Stimulated activated CD4-positive, alpha-beta T cell treated with anti-CD3 and anti-CD28 coated beads, Interleukin-1b, Interleukin-23, amount 100 ng/mL, for 24 hours (primary cell): Measurements from ENCODE around the gene SRRM3.
"Not testable (repeated sequence)": the region's sequence is repeated elsewhere in the genome, so short reads cannot be mapped to it uniquely, and the experiment has no call there.

Experiments used
- DNase-seq, 4 experiments: peaks; one replicate each; pipeline ENCODE4 v3.0.0-alpha.2; 2020; ENCODE audit warnings: low read depth in 4 of 4, low spot score in 1 of 4

SRRM3 gene

DNA sequence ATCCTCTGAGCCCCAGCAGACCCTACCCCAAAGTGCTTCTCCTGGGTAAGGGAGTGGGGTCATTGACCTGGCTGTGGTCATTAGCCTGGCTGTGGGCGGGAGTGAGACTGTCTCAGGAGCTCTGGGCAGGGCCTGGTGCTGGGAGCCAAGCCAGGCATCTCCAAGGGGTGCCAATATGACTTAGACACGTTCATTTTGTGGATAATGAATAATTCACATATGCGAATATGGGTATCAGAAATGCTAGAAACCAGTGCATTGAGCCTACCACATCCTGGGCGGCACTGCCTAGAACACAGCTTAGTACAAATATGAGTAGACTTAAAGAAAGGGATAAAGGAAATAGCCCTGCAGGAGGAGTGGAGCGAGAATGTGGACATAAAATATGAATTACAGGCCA lies 14.4 kb upstream of the SRRM3 start:
- no peak for DNase-seq

DNA sequence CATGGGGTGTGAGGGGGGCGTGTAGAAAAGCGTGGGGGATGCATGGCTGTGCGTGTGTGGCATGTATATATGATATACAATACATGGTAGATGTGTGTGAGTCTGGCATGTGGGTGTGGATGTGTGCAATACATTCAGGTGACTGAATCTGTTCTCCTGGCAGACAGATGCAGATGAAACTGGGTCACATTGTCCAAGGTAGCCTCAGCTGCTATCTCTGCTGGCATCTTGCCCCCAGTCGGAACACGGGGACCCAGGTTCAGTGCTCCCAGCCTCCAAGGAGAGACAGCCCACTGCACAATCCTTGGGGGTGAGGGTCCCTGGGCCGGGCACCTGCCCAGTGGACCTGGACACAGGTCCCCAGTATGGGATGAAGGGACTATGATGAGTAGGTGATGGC lies 12.4 kb upstream of the SRRM3 start:
- DNase-seq = no peak

DNA sequence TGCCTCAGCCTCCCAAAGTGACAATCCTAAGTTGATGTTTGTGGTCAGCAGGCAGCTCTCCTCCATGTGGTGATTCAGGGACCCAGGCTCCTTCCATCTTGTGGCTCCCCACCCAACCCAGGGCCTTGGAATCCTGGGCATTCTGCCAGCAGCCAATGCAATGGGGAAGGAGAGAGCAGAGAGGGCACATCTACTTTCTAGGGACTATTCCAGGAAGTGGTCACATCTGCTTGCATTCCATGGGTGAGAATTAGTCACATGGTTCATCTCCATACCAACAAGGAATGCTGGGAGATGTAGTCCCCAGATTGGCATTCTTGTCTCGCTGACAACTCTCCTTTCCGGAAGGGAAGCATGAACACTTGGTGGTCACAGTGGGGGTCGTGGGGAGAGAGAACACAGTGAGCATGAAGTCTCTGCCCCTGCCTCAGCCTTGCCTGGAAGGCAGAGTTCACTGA lies 9.9 kb upstream of the SRRM3 start:
- no peak for DNase-seq

DNA sequence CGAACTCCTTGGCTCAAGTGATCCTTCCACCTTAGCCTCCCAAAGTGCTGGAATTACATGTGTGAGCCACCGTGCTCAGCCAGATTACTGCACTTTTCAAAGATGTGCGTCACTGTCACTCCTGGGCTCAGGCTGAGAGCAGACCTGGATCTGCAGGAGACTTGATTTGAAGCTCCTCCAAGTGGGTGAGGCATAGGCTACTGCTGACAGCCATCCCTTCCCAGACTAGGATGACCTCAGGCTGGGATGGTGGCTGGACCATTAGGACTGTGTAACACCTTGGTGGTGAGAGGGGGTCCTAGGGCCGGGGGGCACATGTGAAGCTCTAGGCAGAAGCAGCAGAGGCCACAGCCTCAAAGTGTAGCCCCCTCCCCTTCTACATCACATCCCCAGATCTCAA lies 8.2 kb upstream of the SRRM3 start:
- no peak for DNase-seq

DNA sequence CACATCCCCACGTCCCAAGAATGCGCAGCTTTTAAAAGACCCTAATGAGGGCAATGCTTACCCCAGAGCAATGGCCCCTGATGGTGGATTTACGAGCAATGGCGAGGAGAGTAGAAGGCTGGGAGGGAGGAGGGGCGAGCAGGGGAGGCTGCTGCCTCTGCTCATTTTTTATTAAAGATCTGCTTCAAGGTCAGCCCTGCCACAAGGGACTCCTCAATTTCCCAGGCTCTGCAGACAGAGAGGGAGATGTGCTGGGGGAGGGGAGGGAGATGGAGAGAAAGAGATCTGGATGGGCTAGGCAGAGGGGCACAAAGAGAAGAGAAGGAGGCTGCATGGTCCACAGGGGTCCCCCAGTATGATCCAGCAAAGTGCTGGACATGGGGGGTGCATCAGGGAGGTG lies 7.8 kb upstream of the SRRM3 start:
- no peak for DNase-seq

DNA sequence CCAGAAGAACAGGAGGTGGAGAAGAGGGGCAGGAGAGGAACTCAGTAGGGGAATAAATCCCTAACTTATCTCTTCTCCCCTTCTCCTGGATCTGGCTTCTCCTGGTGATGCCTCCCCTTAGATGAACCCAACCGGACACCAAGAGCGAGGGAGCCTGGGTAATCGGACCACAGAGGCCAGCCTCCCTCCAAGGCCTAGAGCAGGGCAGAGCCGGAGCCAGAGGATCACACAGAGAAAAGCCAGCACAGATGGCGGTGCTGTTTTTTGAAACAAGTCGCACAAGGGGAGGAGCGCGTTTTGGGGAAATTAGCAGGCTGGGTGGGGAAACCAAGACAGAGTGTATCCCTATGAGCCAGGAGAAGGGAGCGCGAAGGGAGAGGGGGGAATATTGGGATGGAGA lies 4.9 kb upstream of the SRRM3 start:
- DNase-seq = no peak

DNA sequence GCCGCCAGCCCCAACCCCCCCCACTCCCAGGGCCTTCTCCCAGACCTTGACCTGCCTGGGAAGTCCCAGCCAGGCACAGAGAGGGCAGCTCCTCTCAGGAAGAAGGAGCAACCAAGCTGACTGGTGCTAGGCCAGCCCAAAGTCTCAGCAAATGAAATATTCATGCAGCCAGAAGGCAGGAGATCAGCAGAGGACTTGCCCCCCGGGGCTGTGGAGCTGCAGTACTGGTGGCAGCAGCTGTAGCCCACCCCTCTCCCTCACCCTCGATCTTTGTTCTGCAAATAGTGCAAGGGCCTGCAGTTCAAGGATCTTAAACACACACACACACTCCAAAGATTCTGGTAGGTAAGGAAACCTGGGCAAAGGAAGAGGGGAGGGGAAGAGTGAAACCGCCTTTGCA lies 3.5 kb upstream of the SRRM3 start:
- DNase-seq = no peak

DNA sequence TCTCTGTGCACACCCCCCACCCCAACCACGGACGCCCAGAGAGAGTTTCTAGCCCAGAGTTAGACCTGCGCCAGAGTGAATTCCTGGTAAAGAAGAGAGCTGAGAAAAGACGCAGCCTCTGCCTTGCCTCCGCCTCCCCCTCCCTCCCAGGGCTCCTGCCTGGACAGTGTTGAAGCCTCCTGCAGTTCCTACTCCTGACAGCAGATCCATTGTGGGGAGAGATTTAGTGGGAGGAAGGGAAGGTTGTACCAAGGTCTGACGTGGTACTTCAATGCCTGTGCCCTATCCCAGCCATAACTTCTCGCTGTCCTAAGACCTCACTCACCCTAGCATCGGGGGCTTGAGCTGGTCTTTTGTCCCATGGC lies 952 bp downstream of the SRRM3 start:
- DNase-seq = no peak

DNA sequence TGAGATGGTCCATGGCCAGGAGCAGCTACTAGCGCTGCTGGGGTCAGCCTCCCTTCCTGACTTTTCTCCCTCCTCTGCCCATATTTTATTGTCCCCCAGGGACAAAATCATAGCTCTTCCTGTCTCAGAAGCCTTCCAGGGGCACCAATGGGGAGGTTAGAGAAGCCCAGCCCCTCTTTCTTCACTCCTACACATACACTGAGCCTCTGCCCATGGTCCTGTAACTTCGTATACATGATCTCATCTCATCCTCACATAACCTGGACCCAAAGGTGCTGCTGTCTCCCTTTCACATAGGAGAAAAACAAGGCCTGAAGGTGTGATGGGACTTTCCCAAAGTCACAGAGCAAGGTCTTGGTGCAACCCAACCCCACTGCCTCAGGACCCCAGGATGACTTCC lies 2.5 kb downstream of the SRRM3 start:
- DNase-seq = no peak

DNA sequence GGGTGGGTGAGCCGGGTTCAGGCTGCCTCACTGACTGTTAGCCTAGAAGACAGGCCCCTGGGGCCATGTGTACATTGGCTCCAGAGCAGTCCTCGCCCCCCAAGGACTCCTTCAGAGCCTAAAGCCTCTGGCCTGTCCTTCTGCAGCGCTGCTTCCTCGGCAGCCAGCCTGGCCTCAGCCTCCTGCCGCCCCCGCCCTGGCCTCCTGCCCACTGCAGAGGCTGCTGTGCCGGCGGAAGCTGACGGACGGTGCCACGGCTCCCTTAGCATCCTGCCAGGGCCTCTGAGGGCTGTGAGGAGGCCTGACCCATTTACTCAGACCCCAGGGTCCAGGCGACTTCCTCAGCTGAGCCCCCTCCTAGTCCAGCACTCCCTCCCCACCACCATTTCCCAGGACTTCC lies 4.9 kb downstream of the SRRM3 start:
- DNase-seq = no peak

DNA sequence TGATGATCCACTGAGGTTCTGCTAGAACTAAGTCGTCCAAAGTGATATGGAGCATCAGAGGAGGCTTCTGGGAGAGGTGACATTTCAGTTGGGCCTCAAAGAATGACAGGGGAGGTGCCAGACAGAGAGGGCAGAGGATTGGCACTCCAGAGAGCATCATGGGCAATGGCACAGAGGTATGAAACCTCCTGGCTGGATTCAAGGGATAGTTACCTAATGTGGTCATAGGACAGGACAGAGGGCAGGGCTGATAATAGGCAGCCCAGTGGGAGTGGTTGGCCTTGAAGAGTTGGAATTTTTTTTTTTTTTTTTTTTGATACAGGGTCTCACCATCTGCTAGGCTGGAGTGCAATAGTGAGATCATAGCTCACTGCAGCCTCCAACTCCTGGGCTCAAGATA lies 7.6 kb downstream of the SRRM3 start:
- DNase-seq = no peak

DNA sequence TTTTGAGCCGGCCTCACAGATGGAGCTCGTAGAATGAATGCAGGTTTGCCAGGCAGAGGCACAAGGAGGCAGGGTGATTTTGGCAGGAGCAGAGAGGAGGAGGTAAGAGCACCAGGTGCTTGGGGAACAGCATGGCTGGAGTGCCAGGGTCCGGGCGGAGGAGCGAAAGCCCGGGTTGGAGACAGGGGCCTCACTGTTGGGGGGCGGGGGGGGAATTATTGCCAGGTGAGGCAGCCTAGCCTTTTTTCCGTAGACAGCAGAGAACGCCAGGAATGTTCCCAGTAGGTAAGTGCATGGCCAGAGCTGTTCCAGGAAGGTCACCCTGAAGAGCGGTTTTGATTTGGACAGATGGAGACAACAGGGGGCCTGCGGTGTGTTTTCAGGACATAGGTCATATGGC lies 9.5 kb downstream of the SRRM3 start:
- DNase-seq = no peak

DNA sequence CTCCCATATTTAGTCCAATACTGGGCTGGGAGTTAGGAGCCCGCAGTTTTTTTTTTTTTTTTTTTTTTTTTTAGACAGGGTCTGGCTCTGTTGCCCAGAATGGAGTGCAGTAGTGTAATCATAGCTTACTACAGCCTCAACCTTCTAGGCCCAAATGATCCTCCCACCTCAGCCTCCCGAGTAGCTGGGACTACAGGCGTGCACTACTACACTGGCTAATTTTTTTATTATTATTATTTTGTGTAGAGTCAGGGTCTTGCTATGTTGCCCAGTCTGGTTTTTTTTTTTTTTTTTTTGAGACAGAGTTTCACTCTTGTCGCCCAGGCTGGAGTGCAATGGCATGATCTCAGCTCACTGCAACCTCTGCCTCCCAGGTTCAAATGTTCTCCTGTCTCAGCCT lies 13.7 kb downstream of the SRRM3 start:
- not testable (repeated sequence) for DNase-seq

DNA sequence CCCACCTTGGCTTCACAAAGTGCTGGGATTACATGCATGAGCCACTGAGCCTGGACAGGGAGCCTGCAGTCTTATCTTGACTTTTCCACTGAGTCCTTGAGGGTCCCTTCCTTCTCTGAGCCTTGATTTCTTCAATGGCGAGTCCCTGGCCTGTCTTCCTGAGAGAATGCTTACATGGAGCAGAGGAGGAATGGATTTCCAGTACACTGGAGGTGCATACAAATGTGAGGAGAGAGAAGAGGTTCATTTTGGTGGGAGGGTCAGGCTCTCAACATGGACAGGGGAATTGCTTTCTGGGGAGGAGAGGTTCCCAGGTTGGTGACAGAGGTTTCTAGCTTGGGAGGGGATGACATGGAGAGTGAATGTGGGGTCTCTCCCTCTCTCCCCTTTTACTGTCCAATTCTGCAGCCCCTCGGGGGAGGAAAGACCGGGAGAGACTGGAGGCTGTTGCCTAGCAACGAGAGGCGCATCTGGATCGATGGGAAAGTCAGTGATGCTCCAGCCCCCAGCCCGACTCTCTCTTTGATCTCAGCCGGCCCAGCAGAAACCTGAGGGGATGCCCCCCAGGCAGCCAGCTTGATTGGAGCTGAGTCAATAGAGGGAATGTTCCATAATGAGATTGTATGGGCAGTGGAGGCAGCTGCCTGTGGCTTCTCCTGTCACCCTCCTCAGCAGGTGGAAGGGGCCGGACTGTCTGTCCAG lies 14.8 kb downstream of the SRRM3 start:
- DNase-seq = no peak

DNA sequence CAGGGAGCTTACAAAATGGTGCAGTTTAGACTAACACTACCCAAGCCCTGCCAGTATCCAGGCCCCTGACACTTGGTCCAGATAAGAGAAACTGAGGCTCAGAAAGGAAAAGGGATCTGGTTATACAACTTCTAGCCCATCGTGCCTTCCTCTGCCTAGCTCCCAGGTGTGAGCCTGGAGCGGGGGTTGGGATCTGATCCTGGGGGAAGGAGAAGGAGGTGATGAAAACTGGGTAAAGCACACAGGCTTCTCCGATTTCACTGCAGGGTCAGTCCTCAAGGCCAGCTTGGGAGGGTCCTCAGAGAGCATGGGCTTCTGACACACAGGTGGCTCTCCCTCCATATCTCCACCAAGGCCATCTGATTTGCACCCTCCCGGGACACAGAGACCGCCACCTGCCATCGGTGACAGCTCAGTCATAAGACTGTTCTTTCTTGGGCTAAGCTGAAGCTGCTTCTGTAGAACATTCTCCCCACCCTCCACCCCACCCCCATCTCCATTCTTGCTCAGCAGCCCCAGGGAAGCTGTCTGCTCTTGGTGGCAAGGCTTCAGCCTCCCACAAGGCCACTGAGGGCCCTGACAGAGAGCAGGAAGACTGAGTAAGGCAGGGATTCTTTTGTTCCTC lies 16.4 kb downstream of the SRRM3 start:
- no peak for DNase-seq

DNA sequence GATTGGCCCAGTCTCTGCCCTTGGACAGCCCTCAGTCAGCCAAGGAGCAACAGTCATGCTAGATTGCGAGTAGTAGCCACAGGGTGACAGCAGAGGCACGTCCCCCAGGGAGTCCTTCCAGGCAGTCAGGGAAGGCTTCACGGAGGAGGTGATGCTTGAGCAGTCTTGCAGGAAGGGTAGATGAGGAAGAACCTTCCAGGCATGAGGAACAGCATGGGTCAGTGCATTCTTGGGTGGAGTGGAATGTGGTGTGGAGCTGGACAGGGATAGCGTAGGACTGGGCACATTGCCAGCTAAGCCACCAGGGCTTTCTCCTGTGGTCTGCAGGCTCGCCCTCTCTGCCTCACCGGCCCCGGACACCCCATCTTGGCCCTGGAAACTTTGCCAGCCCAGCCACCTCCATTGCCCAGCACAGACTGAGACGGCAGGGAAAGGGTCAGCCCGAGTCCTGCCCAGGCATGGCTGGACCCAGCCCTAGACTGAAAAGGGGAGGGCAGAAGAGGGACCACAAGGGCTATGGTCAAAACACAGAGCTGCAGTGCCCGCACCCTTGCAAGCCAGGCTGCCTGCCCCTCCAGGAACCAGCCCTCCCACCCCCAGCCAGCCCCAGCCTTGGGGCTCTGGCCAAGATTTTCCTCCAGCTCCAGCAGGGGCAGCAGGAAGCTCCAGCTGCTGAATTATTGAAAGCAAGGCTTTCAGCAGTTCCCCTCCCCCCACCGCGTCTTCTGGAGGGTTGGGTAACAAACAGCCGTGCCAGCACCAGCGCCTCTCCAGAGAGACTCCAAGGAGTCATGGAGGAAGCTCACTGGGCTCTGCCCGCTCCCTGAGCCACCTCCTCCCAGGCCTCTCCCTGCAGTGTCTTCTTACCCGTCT lies 18.7 kb downstream of the SRRM3 start:
- DNase-seq = no peak

DNA sequence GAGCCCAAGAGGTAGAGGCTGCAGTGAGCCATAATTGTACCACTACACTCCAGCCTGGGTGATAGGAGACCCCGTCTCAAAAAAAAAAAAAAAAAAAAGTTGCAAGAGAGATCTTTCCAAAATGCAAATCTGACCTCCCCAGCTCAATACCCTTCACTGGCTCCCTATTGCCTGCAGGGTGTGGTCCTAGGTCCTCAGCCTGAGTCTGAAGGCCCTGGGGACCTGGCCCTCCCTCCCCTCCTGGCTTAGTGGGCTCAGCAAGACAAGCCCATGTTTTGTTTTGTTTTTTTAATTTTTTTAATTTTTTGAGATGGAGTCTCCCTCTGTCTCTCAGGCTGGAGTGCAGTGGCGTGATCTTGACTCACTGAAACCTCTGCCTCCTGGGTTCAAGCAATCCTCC lies 20.6 kb downstream of the SRRM3 start:
- no peak for DNase-seq

DNA sequence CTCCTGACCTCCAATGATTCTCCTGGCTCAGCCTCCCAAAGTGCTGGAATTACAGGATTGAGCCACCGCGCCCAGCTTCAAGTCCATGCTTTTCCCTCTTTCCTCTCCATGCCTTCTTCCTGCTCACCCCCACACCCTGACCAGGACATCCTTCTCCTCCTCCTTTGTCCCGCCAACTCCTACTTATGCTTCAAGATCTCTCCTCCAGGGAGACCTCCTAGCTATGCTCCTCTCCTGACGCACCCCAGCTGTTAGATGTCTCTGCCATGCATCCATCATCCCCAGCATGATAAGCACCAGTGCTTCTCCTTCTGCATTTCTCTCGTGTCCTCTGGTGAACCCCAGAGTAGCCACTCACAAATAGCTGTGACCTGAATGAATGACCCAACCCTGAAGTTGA lies 21.1 kb downstream of the SRRM3 start:
- DNase-seq = no peak

DNA sequence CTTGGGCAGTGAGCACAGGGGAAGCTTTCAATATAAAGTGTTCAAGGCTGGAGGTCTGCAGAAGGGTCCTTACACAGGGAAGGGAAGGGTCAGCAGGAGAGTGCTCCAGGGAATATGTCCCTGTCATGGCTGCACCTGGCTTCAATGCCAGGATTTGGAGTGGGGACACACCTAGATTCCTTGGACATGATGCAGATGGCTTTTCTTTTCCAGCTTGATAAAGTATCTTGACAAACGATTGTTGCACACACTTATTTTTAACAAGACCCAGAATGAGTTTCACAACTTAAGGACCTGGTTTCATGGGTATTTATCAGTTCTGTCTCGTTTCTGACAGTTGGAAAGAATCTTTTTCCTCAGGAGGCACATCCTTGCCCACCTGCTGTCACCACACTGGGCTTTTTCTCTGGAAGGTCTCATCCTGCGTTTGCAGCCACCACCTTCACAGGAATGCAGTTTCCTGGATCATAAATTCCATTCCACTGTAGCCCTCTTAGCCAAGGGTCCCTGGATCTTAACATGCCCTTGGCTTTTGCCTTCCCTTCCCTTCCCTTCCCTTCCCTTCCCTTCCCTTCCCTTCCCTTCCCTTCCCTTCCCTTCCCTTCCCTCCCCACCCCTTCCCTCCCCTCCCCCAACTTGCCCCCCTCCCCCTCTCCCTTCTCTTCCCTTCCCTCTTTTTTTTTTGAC lies 21.7 kb downstream of the SRRM3 start:
- DNase-seq = no peak

DNA sequence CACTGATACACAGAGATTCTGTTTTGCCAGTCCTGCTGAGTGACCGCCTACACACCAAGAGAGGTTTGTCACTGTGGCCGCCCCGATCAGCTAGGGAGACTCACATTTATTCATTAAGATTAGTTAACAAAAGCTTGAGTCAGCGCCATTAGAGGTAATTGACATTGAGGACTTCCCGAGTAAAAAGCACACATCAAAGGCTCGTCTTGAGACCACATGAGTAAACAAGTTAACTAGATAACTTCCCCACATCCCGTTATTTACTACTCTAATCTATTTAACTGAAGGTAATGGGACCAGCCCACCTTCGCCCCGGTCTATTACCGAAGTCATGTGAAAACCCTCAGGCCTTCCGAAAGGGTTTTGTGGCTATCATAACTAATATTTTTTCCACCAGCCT lies 23.0 kb downstream of the SRRM3 start:
- no peak for DNase-seq

DNA sequence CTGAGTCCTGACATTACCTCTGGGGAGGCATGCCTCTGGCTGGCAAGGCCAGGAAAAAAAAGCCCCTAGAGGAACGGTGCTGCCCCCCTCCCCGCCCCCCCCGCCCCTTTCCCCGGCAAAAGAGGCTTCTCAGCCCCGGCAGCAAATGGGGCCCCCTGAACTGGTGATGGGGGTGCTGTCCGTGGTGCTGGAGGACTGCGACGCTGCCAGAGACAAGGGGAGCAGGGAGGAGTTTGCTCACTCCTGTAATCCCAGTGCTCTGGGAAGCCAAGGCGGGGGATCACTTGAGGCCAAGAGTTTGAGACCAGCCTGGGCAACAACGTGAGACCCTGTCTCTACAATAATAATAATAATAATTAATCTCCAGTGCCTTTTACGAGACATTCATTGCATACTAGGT lies 23.7 kb downstream of the SRRM3 start:
- DNase-seq = no peak

DNA sequence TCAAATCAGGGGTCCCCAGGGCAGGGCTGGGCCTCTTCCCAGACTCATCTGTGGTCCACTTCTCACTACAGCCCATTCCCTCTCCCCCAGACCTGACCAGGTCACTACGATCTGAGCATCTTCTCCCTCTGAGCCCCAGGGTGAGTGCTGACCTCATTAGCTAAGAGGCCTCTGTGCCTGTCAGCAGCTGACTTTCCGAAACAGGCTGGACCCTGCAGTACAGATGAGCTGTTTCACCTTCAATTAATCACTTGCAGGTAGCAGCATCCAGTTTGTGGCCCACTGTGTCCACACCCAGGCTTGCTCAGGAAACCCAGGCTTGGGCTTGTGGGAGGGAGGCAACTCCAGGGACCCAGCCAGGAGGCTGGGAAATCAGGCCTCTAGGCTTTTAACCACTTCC lies 24.3 kb downstream of the SRRM3 start:
- DNase-seq = no peak
